COLO829 (cell line): ENCODE data around the gene MED1.
"Not testable (repeated sequence)": the region's sequence is repeated elsewhere in the genome, so short reads cannot be mapped to it uniquely, and the experiment has no call there.

Source experiments
- DNase-seq: peaks from one replicate; pipeline ENCODE4 v3.0.0; 2012; ENCODE audit warnings: low spot score

MED1 gene, protein sequence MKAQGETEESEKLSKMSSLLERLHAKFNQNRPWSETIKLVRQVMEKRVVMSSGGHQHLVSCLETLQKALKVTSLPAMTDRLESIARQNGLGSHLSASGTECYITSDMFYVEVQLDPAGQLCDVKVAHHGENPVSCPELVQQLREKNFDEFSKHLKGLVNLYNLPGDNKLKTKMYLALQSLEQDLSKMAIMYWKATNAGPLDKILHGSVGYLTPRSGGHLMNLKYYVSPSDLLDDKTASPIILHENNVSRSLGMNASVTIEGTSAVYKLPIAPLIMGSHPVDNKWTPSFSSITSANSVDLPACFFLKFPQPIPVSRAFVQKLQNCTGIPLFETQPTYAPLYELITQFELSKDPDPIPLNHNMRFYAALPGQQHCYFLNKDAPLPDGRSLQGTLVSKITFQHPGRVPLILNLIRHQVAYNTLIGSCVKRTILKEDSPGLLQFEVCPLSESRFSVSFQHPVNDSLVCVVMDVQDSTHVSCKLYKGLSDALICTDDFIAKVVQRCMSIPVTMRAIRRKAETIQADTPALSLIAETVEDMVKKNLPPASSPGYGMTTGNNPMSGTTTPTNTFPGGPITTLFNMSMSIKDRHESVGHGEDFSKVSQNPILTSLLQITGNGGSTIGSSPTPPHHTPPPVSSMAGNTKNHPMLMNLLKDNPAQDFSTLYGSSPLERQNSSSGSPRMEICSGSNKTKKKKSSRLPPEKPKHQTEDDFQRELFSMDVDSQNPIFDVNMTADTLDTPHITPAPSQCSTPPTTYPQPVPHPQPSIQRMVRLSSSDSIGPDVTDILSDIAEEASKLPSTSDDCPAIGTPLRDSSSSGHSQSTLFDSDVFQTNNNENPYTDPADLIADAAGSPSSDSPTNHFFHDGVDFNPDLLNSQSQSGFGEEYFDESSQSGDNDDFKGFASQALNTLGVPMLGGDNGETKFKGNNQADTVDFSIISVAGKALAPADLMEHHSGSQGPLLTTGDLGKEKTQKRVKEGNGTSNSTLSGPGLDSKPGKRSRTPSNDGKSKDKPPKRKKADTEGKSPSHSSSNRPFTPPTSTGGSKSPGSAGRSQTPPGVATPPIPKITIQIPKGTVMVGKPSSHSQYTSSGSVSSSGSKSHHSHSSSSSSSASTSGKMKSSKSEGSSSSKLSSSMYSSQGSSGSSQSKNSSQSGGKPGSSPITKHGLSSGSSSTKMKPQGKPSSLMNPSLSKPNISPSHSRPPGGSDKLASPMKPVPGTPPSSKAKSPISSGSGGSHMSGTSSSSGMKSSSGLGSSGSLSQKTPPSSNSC (N-terminal part only)

DNA sequence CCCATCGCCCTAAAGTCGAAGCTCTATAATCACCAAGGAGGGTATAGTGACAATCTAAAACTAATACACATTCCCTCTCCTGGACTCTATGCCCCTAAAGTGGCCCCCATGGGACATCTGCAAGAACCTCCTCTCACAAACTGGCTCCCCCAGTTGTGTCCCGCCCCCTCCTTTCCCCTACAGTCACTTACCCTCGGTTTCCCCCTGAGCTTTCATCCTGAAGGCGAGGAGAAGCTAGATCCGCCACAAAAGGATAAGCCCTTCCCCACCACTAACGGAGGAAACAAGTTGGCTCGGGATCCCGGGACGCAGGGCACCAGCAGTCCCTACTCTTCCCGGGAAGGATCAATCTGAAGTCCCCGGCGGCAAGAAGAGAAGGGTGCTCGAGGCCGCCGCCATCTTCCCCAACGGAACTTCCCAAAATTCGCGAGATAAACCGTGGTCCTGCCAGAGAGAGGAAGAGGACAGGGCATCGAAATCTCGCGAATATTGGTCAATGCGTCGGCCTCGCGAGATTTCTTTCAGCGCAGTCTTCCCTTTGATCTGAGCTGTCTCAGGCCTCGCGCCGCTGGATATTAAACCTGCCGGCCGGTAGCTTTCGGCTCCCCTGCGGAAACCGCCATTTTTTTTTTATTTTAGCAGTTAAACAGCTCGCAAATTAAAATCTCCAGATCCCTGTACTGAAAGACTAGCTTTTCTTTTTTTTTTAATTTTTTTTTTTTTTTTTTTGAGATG is at the start of gene MED1:
MED1 (minus strand) TSS at position 417 of the 735 bp plus-strand sequence; CDS start at position 216, 201 bp downstream.
- peak; percentile 100 for DNase-seq

DNA sequence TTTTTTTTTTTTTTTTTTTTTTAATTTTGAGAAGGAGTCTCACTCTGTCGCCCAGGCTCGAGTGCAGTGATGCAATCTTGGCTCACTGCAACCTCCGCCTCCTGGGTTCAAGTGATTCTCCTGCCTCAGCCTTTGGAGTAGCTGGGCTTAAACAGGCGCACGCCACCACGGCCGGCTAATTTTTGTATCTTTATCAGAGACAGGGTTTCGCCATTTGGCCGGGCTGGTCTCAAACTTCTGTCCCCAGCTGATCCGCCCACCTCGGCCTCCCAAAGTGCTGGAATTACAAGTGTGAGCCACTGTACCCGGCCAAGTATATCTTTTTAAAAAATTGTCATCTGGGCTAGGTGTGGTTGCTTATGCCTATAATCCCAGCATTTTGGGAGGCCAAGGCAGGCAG is 45.9 kb upstream of the MED1 start:
- DNase-seq, result not testable (repeated sequence)

DNA sequence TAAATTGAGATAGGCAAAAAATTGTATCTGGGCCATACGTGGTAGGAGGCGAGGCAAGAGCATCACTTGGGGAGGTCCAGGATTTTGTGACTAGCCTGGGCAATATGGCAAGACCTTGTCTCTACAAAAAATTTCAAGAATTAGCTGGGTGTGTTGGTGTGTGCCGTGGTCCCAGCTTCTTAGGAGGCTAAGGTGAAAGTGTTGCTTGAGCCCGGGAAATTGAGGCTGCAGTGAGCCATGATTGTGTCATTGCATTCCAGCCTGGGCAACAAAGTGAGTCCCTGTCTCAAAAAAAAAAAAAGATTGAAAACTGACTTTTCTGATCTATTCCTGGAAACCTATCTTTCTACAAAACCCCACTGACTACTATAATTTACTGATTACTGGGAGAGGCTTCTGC is 36.9 kb upstream of the MED1 start:
- no peak for DNase-seq

DNA sequence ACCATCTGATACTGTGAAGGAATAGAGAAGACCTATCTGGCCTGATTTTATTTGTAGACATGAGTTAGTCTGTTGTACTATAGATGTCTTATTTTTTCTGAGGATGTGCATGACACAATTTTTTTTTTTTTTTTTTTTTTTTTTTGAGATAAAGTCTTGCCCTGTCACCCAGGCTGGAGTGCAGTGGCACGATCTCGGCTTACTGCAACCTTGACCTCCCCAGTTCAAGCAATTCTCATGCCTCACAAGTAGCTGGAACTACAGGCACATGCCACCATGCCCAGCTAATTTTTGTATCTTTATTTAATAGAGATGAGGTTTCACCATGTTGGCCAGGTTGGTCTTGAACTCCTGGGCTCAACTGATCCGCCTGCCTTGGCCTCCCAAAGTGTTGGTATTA is 36.4 kb upstream of the MED1 start:
- not testable (repeated sequence) for DNase-seq

DNA sequence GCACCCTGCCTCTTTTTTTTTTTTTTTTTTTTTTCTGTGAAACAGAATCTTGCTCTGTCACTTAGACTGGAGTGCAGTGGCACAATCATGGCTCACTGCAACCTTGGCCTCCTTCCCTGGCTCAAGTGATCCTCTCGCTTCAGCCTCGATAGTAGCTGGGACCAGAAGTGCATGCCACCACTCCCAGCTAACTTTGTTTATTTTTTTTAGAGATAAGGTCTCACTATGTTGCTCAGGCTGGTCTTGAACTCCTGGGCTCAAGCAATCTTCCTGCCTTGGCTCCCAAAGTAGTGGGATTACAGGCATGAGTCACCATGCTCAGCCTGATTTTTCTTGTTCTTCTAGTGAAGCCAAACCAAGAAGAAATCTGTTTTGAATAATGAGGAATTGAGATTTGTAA is 35.2 kb upstream of the MED1 start:
- DNase-seq, result no peak

DNA sequence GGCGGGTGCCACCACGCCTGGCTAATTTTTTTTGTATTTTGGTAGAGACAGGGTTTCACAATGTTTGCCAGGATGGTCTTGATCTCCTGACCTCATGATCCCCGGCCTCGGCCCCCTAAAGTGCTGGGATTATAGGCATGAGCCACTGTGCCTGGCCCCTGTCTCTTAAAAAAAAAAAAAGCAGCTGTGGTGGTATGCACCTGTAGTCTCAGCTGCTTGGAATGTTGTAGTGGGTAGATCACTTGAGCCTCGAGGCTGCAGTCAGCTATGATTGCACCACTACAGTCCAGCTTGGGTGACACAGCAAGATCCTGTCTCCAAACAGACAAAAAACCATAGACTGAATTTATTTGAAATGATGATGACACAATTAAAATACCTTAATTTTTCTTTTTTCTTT is 34.5 kb upstream of the MED1 start:
- no peak for DNase-seq

DNA sequence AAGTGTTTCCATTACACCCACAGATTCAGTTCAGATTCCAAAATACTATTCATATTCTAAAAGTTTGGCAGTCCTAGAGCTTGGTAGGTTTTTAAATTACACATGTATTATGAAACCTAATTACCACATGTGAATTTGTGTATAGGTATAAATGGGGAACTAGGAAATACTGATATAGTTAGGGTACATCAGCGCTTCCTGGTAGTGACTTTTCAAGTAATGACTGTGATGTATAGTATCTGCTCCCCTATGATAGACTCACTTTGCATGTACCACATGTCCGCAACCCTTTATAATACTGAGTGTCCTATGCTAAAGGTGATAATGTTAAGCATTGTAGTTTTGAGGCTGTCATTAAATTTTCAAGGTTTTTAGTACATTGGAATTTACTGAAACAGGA is 33.1 kb upstream of the MED1 start:
- no peak for DNase-seq

DNA sequence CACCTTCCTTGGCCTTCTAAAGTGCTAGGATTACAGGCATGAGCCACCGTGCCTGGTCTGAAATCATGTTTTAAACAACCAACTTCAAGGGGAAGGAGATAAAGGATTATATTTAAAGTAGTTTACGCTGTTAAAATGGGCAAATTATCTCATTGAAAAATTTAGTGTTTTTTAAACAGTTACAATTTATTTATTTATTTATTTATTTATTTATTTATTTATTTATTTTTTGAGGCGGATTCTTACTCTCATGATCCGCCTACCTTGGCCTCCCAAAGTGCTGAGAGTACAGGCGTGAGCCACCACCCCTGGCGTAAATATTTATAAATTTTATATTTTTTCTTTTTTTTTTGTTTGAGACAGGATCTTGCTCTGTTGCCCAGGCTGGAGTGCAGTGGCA is 32.4 kb upstream of the MED1 start:
- no peak for DNase-seq

DNA sequence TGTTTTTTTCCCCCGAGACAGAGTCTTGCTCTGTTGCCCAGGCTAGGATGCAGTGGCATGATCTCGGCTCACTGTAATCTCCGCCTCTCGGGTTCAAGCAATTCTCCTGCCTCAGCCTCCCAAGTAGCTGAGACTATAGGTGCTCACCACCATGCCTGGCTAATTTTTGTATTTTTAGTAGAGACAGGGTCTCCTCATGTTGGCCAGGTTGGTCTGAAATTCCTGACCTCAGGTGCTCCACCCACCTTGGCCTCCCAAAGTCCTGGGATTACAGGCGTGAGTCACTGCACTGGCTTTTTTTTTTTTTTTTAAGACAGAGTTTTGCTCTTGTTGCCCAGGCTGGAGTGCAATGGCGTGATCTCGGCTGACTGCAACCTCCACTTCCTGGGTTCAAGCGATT is 28.6 kb upstream of the MED1 start:
- not testable (repeated sequence) for DNase-seq

DNA sequence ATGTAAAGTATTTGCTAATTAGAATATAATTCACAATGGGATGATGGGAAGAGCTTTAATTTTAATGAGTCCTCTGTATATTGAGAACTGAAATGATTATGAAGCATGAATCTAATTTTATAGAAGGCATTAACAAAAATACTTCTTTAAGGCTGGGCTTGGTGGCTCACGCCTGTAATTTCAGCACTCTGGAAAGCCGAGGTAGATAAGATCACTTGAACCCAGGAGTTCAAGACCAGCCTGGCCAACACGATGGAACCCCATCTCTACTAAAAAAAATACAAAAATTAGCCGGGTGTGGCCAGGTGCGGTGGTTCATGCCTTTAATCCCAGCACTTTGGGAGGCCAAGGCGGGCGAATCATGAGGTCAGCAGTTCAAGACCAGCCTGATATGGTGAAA is 22.2 kb upstream of the MED1 start:
- DNase-seq, result no peak

DNA sequence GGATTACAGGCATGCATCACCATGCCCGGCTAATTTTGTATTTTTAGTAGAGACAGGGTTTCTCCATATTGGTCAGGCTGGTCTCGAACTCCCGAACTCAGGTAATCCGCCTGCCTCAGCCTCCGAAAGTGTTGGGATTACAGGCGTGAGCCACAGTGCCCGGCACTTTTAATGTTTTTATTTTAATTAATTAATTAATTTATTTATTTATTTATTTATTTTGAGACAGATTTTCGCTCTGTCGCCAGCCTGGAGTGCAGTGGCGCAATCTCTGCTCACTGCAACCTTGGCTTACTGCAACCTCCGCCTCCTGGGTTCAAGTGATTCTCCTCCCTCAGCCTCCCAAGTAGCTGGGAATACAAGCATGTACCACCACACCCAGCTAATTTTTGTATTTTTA is 17.5 kb upstream of the MED1 start:
- not testable (repeated sequence) for DNase-seq

DNA sequence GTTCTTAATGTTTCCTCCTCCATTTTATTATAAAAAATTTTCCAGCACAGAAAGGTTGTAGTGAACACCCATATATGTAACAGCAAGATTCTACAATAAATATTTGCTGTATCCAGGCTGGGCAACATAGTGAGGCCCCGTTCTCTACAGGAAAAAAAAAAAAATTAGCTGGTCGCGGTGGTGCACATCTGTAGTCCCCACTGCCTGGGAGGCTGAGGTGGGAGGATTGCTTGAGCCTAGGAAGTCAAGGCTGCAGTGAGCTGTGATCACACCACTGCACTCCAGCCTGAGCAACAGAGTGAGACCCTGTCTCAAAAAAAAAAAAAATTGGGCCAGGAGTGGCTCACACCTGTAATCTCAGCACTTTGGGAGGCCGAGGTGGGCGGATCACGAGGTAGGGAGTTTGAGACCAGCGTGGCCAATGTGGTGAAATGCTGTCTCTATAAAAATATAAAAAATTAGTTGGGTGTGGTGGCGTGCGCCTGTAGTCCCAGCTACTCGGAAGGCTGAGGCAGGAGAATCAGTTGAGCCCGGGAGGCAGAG is 13.6 kb upstream of the MED1 start:
- DNase-seq, result not testable (repeated sequence)

DNA sequence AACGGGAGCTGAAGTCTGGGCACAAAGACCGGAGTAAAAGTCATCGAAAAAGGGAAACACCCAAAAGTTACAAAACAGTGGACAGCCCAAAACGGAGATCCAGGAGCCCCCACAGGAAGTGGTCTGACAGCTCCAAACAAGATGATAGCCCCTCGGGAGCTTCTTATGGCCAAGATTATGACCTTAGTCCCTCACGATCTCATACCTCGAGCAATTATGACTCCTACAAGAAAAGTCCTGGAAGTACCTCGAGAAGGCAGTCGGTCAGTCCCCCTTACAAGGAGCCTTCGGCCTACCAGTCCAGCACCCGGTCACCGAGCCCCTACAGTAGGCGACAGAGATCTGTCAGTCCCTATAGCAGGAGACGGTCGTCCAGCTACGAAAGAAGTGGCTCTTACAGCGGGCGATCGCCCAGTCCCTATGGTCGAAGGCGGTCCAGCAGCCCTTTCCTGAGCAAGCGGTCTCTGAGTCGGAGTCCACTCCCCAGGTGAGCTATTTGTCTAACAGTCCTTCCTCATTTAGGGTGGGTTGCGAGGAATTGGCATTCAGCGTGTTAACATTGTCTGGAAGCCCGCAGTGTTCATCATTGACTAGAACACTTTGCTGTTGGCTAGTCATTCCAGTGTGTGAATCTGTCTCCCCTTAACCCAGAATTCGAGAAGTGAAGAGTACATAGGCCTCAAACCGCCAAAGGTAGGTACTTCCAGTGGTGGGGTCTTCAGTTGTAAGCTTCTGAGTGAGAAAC is 11.7 kb upstream of the MED1 start:
- DNase-seq, result no peak

DNA sequence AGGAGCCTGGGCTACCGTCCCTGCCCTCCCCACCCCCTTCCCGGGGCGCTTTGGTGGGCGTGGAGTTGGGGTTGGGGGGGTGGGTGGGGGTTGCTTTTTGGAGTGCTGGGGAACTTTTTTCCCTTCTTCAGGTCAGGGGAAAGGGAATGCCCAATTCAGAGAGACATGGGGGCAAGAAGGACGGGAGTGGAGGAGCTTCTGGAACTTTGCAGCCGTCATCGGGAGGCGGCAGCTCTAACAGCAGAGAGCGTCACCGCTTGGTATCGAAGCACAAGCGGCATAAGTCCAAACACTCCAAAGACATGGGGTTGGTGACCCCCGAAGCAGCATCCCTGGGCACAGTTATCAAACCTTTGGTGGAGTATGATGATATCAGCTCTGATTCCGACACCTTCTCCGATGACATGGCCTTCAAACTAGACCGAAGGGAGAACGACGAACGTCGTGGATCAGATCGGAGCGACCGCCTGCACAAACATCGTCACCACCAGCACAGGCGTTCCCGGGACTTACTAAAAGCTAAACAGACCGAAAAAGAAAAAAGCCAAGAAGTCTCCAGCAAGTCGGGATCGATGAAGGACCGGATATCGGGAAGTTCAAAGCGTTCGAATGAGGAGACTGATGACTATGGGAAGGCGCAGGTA is 11.0 kb upstream of the MED1 start:
- no peak for DNase-seq

DNA sequence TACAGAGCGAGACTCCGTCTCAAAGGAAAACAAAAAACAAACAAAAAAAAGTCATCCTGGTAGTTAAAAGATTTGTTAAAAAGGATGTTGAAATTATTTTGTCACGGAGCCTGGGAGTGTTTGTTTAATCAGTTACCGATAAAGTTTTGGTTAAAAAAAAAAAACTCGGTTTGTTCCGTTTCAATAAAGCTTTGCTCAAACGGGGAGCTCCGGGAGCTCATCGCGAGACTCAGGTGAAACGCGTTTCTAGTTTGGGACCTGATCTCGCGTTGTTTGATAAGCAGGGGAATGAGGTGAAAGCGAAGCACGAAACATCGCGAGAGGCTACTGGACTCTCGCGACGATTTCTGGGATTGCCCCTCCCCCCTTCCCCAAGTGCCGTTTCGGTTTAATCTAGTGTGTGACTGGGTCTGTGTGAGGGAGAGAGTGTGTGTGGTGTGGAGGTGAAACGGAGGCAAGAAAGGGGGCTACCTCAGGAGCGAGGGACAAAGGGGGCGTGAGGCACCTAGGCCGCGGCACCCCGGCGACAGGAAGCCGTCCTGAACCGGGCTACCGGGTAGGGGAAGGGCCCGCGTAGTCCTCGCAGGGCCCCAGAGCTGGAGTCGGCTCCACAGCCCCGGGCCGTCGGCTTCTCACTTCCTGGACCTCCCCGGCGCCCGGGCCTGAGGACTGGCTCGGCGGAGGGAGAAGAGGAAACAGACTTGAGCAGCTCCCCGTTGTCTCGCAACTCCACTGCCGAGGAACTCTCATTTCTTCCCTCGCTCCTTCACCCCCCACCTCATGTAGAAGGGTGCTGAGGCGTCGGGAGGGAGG is 10.3 kb upstream of the MED1 start, which contains the start of gene CDK12:
CDK12 (plus strand) TSS at position 374 of the 813 bp plus-strand sequence. CDS start 586 bp downstream, outside the sequence.
- peak; percentile 99 for DNase-seq

DNA sequence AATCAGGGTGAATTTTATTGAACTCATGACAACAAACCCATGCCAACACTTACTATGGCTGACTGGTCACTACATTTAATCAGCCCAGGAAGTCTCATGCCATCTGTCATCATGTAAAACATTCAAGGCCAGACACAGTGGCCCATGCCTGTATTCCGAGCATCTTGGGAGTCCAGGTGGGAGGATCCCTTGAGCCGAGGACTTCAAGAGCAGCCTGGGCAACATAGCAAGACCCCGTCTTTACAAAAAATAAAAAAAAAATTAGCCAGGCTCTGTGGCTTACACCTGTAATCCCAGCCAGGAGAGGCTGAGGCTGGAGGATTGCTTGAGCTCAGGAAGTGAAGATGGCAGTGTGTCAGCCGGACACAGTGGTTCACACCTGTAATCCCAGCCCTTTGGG is 4.9 kb upstream of the MED1 start:
- DNase-seq, result no peak

DNA sequence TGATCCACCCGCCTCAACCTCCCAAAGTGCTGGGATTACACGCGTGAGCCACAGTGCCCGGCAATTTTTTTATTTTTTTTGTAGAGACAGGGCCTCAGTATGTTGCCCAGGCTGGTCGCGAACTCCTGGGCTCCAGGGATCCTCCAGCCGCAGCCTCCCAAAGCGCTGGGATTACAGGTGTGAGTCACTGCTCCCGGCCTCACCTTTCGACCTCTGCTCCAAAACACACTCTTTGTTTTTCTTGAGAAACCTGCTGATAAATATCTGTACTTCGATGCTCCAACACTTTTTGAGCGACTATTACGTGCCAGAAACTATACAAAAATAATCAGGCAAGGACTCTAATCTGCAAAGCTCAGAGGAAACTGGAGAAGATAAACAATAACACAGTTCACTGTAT is 1.0 kb downstream of the MED1 start:
- DNase-seq, result no peak

DNA sequence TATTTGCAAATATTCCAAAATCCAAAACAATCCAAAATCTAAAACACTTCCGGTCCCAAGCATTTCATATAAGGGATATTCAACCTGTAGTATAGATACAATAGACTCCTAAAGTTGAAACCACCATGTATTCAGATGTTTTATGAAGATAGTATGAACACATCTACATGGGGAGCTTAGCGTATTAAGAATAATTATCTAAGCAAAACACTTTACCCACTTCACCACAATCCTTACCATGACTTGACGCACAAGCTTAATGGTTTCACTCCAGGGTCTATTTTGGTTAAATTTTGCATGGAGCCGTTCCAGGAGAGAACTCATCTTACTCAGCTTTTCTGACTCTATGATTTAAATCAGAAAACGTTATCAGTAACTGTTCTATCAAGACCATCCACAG is 3.5 kb downstream of the MED1 start:
- no peak for DNase-seq

DNA sequence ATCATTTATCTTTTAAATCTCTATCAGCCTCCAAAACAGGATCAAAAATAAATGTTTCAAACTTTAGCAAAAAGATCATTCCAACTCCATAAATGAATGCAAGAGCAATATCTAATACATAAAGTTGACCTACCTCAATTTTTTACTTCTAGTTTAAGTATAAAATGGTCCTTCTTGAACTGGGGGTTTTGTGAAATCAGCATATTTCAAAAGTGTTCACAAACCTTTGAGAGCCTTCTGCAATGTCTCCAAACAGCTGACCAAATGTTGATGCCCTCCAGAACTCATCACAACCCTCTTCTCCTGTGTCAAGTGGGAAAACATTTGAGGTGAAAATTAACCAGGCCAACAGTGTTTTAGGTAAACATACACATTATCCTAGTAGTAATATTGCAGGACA is 7.7 kb downstream of the MED1 start:
- no peak for DNase-seq
